Fibroblast of upper back skin (primary cell): ENCODE results near the gene CDH24.

ENCODE experiments used
- DNase-seq: peaks from one replicate; pipeline ENCODE4 v3.0.0-alpha.2; 2013

The CDH24 gene

DNA sequence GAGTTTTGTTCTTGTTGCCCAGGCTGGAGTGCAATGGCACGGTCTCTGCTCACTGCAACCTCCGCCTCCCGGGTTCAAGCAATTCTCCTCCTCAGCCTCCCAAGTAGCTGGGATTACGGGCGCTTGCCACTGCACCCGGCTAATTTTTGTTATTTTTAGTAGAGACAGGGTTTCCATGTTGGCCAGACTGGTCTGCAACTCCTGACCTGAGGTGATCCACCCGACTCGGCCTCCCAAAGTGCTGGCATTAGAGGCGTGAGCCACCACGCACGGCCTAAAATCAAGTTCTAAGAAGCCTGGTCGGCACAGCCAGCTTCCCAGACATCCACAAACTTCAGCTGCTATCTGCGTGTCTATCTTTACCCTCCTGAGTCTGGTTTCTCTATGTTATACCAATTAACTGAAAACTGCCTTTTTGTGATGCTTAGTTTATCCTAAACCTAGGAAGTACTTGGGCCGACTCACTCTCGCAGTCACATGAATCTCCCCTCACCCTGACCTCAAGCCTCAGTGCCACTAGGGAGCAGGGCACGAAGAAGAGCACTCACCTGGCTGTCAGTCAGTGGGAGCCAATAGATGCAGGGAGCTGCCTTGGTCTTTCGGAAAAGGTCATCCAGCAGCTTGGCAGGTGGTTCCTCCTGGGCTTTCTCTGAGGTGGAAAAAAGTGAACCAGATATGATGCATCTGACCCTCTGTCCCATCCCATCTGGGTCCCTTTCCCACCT is 3.4 kb upstream of the CDH24 start:
- DNase-seq, result no peak

DNA sequence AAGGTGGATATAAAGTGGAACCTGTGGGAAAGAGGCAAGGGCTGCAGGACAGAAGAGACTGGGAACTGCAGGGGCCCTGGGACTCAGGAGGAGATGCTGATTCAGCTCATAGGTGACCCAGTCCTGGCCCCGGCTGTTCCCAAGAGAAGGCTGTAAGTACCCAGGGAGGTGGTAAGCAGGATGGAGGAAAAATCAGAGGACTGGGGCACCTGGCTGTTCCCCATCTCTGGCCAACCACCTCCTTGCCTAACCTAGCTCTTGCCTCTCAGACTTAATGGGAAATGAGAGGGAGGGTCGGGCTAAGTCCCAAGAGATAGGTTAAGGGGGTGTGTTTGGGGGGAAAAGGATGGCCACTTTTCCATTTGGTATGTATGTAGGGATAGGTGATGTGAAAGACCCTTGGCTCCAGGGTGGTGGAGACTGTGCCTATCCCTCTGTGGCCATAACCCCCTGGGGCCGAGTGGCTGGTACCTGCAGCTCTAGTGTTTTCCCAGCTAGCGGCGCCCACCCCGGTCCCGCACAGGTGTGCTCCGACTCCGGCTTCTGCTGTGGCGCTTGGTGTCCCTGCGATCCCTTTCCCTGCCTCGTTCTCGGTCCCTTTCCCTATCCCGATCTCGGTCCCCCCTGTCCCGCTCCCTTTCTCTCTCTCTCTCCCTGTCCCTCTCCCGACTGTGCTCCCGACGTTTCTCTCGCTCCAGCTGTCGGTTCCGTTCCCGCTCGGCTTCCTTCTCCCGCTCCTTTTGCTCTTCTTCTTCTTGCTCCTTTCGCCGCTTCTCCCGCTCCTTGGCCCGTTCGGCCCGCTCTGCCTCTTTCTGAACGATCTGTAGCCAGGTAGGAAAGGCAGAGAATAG is 1.6 kb upstream of the CDH24 start:
- no peak for DNase-seq

DNA sequence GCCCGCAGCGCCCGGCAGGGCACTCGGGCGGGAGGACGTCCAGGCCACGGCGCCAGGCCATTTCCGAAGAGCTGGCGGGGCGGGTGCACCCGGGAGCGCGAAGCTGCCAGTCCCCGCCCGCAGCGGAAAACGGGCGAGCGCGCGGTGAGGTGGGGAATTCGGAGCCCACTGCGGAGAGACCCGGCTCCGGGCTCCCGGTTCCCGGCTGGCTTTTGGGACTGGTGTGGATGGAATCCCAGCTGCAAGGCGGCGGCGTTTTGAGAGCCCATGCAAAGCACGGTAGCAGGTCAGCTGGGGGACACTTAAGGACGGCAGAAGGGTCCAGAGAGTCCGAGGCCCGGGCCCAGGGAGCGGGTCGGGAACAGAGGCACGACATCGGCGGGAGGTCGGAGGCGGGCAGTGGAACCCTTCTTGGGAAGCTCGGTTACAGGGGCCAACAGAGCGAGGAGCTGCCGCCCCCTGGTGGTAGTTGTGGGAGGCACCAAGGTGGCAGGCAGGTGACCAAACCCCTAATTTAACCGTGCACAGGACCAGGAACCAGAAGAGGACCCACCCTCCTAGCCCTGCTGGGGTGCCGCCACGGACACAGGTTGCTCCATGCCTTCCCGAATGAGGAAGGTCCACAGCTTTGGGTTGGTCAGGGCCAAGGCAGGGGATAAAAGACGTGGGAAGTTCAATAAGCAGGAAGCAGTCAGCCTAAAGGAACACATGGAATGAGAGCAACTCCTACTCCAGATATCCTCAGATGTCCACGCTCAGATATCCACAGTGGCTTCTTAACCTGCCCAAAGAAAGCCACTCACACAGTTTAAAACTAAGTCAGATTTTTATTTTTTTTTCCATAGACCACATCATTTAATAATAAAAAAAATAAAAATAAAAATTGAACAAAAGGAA is 685 bp upstream of the CDH24 start:
- DNase-seq, result peak; percentile 79

DNA sequence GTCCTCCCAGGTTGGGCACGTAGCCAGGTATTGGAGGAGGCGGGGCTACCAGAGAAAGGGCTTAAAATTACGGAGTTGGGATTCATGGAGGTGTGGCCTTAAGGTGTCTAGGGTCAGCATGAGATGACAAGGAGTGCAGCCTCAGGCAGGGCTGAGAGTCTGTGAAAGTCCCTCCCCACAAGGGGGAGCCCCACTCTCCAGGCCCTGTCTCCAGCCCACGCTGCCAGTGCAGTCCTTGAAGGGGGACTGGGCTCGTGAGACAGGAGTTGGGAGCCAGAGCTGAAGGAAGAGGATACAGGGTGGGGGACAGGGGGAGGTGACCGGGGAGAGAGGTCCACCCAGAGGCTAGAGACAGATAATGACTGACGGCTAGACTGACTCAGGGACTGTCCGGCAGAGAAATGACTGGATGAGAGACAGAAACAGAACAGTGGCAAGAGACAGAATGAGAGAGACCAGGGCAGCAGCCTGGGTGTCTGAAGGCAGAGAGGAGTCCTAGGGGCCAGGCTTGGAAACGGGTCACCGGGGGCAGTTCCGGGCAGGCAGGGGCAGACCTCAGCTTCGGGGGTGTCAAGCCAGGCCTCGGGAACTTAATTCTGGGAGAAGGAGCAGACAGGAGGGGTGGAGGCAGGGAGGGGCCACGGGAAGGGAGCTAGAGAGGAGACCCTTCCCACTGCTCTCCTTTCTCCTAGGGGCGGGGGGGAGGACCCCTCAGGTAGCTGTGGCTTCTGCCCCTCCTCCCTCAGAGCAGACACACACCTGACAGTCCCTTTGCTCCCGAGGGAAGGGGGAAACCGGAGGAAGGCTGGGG is 970 bp downstream of the CDH24 start:
- peak; percentile 57 for DNase-seq

DNA sequence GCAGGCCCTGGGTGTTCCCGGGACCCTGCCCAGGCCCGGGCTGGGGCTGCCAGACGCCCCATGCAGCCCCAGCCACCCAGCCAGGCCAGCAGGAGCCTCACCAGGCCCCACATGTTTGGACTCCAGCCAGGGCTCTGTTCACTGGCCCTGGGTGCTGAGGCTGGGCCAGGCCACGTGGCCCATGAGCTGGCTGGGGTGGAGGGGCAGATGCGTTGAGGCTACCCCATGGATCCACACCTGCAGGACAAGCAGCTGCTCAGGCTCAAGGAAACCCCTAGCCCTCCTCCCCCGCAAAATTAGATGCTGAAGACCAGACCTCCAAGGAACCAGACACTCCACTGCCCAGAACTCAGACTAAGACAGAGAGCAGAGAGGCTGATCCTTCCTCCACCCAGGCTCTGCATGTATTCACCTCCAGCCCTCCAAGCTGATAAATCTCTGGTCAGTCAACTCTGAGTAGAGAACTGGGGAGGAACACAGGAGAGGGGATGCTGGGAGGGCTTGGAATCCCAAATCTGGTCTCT is 1.6 kb downstream of the CDH24 start:
- no peak for DNase-seq

DNA sequence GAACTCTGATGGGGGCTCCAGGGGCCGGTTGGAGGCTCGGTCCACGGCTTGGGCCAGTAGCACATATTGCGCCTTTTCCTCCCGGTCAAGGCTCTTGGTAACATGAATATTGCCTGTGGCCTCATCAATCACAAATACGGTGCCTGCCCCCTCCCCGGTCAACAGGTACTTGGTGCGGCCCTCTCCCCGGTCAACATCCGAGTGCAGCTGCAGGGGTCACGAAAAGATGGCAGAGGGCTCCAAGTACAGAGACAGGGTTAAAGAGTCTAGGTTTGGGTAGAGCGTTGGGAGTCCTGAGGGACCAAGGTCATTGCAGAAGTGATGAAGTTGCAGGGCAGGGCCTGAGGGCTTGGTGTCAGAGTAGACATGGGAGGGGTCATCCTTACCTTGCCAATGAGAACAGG is 2.2 kb downstream of the CDH24 start:
- no peak for DNase-seq

DNA sequence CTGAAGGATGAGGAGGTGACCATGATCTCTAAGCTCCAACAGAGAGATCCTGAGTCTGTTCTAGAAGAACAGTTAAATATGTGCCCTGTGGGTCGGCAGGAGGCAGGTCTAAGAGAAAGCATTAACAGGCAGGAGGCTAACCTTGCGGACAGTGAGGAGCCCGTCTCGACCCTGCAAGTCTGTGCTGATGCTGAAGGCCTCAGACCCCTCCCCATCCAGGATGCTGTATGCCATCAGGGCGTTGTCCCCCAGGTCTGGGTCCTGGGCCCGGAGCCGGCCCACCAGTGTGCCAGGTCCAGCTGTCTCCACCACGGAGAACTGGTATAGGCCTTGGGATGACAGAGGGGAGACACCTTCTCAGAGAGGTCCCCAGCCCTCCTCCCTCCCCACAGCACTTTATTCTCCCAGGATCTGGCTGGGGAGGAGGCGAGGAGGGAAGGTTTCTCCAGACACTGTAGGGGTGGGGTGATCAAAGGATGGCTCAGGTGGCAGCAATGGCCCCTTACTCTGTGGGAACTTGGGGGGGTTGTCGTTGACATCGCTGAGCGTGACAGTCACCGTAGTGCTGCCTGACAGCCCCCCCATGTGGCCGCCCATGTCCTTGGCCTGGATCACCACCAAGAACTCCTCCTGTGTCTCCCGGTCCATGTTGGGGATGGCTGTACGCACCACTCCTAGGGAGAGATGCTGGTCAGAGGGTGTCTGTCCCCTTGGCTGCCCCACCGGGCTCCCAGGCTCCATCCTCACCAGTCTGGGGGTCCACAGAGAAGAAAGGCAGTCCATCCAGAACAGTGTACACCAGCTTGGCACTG is 3.1 kb downstream of the CDH24 start:
- no peak for DNase-seq

DNA sequence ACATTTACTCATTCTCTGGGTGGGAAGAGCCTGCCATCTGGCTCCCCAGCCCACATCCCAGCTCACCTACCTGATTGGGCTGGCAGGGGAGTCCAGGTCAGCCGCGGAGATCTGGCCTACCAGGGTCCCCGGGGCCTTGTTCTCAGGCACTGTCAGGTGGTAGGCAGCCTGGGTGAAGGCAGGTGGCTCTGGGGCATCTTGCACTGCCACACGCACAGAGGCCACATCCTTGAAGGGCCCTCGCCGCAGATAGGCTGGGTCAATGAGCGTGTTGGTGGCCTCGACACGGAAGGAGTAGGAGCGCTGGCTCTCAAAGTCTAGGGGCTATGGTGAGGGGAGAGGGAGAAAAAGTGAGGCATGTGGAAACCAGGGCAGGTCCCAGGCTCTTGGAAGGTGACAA is 3.9 kb downstream of the CDH24 start:
- DNase-seq, result no peak

DNA sequence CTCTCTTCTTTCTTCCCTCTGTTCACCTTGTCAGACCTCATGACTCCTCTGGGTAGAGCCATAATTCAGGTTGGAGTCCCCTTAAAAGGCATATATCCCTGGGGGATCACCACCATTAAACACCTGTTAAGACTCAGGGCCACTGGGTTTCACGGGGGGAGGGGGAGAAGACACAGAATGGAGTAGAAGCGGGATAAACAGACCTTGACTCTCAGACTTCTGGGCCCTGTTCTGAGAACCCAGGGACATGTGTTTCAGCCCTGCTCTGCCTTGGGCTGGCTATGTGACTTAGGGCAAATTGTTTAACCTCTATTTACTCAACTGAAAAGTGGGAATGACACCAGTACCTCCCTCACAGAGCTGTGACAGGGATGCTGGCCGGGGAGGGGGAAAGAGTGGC is 4.6 kb downstream of the CDH24 start:
- DNase-seq, result no peak

DNA sequence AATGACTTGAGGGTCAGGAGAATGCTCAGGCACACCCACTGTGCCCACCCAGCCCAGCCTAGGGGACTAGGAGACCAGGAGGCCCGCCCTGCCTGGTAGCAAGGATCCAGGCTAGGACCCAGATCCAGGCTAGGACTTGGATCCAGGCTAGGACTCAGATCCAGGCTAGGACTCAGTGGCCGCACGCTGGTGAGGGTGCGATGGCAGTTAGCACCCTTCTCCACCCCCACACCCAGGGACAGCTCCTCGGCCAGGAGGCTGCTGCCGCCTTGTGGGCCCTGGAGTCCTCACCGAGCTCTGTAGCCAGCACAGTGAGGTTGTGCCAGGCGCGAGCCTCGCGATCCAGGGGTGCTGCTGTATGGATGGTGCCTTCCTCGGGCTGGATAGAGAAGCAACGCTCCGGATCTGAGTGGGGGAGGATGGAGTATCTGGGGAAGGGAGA is 5.1 kb downstream of the CDH24 start:
- no peak for DNase-seq

DNA sequence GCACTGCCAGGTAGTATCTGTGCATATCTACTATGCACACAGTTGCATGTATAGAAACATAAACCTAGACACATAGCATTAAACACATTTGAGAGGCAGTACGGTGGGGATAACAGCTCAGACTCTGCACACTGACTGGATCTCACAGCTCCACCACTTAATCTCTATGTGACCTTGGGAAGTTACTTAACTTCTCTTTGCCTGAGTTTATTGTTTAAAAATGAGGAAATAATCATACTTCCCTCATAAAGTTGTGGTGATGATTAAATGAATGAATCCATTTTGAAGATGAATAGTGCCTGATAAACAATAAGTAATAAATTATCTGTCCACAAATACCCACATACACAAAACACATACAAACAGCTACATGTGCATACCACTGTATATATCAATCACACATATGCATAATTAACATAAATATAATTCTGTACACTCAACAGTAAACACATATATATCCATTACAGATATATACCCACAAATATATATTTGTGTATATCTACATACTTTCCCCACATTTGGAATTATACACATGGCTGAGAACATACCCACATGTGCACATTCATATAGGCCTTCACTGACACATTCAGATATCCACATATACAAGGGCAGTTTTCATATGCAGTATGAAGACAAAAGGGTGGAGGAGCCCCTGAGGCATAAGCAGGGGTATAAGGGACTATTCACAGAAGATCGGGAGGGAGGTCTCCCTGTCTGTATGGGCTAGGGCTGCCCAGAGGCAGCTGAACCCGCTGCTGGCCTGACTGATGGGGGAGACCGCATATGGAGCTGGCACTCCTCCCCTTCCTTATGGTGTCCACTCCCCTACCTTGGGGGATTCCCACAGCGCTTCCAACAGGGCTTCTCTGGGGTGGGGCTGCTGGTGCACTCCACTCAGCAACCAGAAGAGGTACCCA is 5.9 kb downstream of the CDH24 start:
- DNase-seq, result no peak

DNA sequence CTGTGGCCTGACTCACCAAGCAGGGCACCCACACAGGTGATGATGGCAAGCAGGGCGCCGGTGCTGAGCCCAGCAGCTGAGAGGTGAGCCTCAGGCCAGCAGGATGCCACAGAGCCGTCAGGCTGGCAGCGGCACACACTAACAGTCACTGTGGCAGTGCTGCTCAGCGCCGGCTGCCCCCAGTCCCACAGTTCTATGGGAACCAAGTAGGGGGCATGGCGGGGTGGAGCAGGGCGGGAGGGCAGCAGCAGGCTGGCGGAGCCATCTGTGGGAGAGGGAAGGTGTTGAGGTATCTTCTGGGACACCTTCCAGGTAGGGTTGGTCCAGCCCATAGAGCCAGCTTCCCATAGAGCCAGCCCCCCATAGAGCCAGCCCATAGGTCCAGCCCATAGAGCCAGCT is 8.3 kb downstream of the CDH24 start:
- no peak for DNase-seq

DNA sequence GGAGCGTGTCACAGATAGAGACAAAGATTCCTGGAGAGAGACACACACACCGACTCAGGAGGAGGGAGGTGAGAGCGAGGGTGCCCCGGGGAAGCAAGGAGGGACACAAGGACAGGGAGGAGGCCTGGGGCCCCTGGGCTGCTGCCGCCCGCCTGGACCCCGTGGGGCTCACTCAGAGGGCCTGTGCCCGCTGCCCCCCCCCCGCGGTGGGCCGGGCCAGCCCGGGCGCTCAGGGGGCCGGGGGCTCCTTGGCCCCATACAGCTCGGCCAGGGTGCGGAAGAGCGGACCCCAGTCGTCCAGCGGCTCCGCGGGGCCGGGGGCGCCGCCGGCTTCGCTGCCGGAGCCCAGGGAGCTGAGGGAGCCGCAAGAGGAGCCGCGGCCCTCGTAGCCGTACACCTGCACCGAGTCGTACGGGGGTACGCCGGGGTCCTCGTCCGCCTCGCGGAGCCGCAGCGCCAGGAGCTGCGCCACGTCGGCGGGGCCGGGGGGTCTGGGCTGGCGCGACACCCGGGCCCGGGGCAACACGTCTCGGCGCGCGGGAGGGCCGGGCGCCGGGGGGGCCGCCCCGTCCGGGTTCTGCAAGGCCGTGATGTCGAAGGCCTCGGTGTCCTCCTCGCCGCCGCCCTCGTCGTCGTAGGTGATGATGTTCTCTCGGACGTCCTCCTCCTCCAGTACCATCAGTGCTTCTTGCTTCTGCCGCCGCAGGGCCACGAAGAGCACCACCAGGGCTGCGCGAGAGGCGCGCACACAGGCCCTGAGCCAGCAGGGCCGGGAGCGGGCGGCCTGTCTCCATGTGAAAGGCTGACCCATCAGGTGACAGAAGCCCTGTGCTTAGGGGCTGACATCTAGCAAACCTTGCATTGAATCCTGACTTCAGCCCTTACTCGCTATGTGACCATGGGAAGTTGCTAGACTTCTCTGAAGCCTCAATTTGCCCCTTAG is 9.3 kb downstream of the CDH24 start:
- DNase-seq, result no peak

DNA sequence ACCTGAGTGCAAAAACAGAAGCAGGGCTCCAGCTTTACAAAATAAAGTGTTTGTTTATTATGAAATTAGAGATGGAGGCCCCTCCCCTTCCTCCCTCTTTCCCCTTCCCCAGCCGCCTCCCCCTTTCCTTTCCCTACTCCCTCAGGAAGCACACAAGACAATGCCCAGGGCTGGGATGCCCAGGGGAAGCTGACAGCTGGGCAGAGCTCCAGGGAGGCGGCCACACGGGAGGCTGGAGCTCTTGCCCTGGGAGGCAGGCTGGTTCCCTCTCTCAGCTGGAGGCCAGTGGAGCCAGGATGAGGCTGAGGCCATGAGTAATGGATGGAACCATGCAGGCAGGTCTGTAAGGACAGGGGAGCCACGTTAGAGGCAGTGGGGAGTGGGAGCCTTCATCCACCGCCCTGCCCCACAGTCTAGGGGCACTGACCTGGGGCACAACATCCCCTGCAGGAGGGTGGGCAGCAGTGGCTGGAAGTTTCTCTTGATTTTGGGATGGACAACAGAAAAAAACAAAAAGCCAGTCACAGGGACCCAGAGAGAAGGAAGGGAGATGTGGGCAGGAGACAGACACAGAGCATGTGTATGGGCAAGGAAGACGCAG is 10.2 kb downstream of the CDH24 start:
- no peak for DNase-seq

DNA sequence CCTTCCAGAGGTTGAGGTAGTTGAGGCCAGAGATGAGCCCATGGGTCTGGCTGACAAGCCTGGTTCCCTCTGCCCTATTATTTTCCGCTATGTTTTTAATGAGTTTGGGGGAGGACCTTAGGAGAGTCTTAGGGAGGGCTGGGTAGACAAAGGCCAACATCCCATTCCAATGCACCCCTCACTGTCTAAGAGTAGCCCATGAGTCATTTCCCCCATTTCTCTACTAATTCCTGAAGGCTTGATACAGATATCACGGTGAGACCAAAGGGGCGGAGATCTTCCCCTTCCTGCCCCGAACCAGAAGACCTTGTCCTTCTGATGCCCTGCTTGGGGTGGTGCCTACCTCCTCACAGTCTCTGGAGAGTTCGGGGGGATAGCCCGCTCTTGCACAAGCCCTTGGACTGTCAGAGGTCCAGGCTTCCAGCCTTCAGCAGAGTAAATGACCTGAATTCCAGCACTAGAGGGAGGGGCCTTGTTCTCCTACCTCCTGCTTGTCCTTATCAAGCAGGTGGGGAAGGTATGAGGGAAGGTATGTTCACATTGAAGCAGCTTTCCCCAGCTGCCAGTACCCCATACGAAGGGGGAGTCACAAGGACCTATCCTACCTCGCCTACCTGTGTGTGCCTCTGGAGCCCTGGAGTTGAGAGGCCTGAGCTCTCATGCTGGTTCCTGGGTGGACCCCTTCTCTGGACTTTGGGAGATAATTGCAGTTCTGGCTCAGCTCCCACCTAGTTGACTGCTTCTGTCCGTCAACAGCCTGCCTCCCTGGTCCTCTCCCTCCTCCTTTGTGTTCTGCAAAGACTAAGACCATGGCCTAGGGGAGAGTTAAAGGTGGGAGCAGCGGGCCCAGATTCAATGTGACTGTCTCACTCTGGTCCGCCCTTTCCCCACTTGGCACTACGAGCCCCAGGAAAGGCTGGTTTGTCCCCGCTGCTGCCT is 11.6 kb downstream of the CDH24 start:
- DNase-seq, result no peak

DNA sequence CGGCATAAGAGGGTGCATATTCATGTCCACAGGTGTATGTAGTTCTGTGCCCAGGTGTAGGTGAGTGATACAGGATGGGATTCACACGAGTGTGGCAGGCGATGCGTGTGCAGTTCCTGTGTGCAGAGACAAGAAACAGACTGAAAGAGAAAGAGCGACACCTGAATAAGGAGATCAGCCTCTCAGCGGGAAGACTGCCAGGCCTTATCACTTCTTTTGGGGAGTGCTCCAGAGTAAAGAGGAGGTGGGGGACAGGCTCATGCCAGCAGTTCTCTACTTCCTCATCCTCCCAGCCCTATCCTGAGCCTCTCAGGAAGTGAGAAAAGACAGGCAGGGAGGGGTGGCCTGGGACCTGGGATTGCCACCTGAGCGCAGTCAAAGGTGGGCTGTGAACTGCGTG is 12.5 kb downstream of the CDH24 start:
- no peak for DNase-seq

DNA sequence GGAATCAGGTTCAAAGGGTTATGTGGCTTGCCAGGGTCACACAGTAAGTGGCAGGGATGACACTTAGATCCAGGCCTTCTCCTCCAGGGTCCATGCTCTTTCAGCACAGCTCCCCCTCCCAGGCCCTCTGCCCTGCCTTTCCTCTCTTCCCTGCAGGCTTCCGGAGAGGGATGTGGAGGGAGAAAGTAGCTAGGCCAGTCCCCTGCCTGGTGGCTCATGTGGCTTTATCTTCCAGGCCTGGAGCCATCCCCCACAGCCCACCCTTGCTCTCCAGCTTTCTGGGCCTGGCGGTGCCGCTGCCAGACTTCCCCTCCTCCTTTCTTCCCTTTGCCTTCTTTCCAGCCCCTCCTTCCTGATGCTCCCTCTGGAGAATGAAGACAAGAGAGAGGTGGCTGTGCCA is 13.6 kb downstream of the CDH24 start:
- no peak for DNase-seq
